GF-D8 (cell line): ENCODE measurements around the gene LSM4.
A peak's percentile ranks its signal among the peaks of the same experiment; 100 is the strongest.
"Not testable (repeated sequence)": the region's sequence is repeated elsewhere in the genome, so short reads cannot be mapped to it uniquely, and the experiment has no call there.

ENCODE experiments used
- DNase-seq: peaks from one replicate; lab custom pipeline; 2025; lab: John Stamatoyannopoulos, UW

The LSM4 gene

DNA sequence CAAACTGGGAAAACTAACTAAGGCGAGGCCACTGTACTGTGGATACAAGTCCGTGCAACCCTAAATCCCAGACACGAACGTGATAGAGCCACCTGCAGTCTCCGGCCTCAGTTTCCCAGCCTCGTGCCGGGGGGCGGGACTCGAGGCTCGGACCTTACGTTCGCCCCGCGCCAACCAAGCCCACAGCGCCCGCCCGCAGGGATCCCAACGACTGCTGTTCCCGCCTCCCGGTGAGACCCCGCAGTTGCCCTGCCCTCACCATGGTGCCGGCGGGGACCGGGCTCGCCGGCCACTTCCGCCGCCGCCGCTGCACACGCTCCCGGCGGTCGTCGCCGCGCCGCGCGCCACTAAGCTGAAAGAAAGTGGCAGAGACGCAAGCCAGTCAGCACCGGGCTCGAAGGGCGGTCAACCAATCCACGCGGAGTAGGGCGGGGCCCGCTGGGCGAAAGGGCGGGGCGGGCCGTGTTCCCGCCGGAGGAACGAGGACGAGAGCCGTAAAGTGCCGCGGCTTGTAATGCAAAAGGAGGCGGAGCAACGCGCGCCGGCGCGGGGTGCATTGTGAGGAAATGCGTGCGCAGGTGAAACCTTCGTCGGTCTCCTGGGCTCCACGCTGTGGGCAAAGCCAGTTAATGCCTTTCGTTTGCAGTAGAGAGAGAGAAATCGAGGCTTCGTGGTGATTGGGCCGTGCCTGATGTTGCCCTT is at the start of gene LSM4:
LSM4 (minus strand) TSS at position 318 of the 702 bp plus-strand sequence; CDS start at position 262, 56 bp downstream.
- DNase-seq: peak; percentile 96

DNA sequence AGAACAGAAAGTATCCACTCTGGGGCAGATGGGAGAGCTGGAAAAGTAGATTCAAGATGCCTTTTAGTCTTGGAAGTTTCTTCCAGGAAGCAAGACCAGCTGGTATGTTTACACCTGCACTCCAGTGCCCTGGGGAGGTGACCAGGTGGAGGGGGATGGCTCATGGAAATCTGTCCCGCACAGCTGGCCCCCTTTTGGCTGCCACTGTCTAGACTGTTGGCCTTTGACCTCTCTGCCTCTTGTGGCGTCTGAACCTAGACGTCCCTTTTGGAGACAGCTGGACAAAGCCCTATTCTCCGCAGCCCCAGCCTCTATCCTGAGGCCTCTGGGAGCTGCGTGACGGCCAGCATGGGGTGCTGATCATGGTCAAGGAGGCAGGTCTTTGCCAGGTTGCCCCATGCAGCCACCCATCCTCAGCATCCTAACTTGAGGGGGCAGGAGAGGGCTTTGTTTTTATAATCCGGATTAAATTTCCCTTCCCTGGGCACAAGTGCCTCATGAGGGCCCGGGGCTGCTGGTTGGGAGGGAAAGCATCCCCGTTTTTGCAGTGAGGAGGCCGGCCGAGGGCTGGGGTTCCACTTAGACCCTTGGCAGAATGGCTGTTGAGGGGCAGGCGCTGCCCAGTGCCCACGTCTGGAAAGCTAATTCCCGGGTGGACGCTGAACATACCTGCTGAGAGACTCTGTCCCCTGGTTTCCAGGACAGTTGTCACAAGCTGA is 45.8 kb upstream of the LSM4 start:
- DNase-seq: no peak

DNA sequence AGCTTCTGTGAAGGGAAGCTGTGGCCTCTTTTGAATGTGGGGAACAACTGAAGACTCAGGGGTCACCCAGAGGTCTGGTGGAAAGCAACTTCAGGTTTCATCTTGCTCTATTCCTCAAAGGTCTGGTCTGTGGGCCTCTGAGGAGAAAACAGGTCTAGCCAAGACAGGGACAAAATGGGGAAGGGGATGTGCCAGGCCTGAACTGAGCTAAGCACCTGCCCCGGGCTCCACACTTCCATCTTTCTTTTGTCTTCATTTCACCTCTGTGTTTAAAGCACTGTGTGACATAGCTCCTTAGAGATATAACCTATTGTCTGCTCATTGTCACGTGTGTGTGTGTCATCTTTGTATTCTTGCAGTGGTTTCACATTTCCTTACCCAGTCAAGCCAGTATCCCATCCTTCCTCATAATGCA is 43.2 kb upstream of the LSM4 start:
- no peak for DNase-seq

DNA sequence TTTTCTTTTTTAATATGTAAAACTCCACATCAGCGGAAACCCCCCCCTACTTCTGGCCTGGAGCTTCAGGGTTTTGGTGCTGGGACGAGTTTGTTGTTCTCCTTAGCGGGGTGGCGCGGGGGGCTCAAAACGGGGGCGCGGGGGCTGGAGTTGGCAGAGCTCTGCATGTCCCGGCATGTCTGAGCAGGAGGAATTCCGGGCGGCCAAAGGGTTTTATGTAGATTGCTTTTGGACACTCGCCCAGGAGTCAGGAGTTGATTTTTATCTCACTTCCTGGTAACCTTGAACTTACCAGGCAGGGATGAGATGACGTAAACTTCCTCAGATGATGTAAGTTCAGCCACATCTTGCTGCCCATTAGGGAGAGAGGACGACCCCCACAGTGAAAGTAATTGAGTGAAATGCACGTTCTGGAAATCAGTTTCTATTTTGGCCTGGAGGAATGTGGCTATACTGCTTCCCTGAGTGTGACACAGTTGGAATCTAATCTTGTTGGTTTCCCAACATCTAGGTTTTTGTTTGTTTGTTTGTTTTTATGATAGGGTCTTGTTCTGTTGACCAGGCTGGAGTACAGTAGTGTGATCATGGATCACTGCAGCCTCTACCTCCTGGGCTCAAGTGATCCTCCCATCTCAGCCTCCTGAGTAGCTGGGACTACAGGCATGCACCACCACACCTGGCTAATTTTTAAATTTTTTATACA is 42.1 kb upstream of the LSM4 start:
- peak; percentile 88 for DNase-seq

DNA sequence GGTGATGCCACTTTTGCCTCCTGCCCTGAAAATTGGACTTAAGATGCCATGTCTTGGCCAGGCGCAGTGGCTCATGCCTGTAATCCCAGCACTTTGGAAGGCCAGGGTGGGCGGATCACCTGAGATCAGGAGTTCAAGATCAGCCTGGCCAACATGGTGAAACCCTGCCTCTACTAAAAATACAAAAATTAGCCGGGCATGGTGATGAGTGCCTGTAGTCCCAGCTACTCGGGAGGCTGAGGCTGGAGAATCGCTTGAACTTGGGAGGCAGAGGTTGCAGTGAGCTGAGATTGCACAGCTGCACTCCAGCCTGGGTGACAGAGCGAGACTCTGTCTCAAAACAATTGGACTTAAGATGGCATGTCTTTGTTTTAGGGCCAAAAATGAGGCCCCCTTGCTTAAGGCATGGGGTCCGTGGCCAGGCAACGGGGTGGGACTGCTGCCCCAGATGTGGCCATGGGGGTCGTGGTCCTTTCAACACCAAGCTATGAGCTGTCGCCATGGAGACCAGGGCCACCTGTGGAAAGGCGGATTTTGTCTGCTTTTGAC is 41.5 kb upstream of the LSM4 start:
- not testable (repeated sequence) for DNase-seq

DNA sequence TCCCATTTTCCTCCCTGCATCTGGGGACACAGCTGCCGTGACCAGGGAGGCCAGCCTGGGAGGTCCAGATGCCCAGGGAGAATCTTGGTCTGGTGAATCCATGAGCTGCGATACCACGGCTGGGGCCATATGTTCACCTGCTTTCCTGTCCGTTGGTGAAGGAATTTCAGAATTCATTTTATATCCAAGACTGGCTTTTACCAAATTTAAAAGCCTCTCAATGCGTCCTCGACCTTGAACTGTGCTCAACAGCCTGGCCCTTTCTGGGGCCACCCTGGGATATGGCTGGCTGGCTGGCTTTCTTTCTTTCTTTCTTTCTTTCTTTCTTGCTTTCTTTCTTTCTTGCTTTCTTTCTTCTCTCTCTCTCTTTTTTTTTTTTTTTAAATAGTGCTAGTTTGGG is 40.9 kb upstream of the LSM4 start:
- DNase-seq: no peak

DNA sequence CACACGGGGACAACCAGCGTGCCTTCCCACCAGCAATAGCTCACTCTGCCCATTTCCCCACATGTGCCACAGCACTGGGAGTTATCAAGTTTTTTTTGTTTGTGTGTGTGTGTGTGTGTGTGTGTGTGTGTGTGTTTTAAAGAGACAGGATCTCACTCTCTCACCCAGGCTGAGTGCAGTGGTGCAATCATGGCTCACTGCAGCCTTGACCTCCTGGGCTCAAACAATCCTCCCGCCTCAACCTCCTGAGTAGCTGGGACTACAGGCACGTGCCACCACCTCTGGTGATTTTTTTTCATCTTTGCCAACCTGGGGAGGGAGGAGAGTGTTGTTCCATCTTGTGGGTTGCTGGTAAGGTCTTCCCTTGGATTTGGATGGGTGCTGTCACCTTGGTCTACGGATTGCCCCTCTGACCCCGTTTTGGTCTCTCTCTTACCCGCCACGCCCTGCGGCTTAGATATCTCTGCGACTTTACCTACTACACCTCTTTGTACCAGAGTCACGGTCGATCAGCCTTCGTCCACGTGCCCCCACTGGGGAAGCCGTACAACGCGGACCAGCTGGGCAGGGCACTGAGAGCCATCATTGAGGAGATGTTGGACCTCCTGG is 40.2 kb upstream of the LSM4 start:
- DNase-seq: no peak

DNA sequence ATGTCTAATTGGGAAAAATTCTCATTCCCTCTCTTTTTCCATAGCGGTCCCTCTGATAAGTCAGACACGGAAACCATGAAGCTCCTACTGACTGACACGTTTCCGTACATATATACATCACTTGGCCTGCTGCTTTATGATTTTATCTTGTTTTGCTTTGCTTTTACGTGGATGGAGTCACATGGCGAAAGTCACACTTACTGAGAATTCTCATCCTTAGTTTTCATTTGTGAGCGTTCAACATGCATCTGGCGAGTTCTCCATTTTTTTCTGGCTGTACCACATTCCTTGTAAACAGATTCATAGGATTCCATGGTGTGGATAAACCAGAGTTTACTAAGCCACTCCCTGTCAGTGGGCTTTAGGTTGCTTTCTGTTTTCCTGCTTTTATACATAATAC is 38.8 kb upstream of the LSM4 start:
- DNase-seq: no peak

DNA sequence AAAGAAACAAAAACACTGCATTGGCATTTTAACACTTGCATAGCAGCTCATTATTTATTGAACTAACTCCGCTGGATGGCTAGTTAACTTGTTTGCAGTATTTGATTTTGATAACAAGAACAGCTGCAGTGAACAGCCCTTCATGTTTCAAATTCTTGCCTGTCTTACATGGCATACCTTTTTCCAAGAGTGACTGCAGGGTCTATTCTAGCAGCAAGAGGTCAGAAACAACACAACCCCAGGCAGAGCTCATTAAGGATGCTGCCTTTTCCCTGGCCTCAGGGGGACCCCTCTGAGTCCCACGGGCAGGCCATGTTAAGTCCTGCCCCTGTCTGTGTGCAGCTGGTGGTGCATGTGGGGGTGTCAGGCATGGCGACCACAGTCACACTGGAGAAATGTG is 34.2 kb upstream of the LSM4 start:
- no peak for DNase-seq

DNA sequence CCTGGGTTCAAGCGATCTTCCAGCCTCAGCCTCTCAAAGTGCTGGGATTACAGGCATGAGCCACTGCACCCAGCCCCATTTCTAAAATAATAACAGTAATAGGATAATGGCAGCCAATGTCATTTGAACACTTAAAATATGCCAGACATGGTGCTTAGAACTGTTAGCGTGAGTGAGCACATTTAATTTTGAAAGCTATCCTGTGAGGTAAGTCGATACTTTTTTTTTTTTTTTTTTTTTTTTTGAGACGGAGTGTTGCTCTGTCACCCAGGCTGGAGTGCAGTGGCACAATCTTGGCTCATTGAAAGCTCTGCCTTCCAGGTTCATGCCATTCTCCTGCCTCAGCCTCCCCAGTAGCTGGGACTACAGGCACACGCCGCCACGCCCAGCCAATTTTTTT is 31.9 kb upstream of the LSM4 start:
- not testable (repeated sequence) for DNase-seq

DNA sequence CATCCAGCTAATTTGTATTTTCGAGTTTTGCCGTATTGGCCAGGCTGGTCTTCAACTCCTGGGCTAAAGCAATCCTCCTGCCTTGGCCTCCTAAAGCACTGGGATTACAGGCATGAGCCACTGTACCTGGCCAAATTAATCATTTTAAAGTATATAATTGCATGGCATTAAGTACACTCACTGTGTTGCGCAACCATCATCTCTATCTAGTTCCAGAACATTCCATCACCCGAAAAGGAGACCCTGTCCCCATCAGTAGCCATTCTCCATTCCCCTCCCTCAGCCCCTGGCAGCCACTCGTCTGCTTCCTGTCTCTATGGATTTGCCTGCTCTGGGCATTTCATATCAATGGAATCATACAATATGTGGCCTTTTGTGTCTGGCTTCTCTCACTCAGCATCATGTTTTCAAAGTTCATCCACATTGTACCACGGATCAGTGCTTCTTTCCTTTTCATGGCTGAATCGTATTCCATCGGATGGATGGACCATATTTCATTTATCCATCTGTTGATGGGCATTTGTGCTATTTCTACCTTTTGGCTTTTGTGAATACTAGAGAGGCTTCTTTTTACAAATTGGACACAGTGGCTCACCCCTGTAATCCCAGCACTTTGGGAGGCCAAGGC is 30.6 kb upstream of the LSM4 start:
- no peak for DNase-seq

DNA sequence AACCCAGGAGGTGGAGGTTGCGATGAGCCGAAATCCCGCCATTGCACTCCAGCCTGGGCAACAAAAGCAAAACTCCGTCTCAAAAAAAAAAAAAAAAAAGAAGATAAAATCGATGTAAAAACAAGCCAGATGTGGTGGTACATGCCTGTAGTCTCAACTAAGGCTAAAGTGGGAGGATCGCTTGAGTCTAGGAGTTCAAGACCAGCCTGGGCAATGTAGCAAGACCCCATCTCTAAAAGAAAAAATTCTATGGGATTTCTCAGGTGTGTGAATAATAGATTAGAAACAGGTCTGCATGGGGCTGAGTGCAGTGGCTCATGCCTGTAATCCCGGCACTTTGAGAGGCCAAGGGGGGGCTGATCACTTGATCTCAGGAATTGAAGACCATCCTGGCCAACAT is 28.7 kb upstream of the LSM4 start:
- DNase-seq: no peak

DNA sequence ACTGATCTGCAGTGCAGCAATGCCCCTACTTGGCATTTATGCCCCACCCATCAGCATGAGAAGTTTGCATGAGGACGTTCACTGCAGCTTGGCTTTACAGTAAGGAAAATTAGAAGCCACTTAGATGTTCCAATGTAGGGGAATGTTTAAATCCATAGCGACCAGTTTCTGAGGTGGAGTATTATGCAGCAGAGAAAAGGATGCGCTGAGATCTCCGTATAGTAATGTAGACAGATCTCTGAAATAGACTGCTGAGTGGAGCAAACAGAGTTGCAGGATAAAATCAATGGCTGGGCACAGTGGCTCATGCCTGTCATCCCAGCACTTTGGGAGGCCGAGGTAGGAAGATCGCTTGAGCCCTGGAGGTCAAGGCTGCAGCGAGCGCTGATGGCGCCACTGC is 27.6 kb upstream of the LSM4 start:
- DNase-seq: no peak

DNA sequence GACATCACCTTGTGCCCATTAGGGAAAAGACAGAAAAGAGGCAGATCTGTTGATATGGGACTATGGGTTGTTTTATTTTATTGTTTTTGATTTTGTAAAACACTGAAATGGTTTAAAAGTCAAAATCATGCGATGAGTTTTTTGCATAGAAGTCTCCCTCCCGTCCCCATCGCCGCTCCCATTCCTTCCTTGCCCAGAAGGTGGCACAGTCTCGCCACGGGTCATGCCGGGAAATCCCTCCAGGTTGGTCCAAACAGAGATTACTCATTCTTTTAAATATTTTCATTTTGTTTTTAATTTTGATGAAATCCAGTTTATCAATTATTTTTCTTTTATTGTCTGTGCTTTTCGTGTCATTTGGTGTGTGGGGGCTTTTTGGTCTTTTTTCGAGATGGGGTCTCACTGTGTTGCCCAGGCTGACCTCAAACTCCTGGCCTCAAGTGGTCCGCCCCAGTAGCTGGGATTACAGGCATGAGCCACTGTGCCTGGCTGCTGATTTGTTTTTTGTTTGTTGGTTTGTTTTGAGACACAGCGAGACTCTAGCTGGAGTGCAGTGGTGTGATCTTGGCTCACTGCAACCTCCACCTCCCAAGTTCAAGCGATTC is 26.8 kb upstream of the LSM4 start:
- no peak for DNase-seq

DNA sequence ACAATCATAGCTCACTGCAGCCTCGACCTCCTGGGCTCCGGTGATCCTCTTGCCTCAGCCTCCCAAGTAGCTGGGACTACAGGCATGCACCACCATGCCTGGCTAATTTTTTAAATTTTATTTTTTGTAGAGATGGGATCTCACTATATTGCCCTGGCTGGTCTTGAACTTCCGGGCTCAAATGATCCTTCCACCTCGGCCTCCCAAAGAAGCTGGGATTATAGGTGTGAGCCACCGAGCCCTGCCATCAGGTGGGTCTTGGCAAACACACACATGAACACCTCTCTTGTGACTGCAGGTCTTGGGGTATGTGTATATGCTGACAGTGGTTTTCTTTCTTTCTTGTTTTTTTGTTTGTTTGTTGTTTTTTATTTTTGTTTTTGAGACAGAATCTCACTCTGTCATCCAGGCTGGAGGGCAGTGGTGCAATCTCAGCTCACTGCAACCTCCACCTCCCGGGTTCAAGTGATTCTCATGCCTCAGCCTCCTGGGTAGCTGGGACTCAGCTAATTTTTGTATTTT is 26.0 kb upstream of the LSM4 start:
- not testable (repeated sequence) for DNase-seq

DNA sequence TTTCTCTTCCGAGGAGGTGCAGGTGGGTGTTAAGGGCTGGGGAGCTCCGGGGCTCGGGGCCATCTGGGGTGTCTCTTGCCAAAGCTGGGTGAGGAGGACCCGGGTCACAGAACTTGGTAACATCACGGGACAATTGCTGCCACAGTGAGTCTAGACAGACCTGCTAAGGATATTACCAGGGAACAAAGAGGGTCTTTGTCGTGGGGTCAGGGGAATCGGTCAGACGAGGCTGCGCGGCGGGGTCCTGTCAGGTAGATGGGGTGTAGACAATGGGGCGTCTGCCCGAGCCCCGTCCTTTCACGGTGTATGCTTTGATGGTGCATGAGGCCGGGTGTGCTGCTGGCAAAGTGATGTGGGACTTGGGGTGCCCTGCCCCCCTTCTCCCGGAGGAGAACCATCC is 25.3 kb upstream of the LSM4 start:
- DNase-seq: no peak

DNA sequence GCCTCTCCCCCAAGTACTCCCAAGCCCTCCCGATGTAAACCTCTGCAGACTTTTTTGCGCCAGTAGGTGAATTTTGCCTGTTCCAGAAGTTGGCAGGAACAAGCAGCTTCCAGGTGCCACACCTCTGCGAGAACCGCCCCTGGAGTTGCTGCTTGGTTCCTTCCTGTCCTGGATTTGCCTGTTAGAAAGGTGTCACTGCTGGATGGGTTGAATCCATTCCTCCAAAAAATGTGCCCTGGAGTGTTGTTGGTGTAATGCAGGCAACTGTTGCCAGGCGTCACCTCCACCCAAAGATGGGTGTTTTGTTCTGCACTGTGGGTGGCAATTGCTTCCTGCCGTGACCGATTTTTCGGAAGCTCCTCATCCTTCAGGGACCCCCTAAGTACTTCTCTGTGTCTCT is 23.2 kb upstream of the LSM4 start:
- DNase-seq: no peak

DNA sequence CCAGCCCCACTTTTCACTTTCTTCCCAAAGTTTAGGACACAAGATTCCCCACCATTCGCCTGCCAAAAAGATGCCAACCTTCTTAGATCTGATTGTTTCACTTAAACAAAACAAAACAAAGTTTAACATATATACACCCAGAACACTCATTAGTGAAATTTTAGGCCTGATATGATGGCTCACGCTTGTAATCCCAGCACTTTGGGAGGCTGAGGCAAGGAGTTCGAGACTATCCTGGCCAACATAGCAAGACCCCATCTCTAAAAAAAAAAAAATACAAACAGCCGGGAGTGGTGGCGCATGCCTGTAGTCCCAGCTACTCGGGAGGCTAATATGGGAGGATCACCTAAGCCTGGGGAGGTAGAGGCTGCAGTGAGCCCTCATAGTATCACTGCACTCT is 22.4 kb upstream of the LSM4 start:
- no peak for DNase-seq

DNA sequence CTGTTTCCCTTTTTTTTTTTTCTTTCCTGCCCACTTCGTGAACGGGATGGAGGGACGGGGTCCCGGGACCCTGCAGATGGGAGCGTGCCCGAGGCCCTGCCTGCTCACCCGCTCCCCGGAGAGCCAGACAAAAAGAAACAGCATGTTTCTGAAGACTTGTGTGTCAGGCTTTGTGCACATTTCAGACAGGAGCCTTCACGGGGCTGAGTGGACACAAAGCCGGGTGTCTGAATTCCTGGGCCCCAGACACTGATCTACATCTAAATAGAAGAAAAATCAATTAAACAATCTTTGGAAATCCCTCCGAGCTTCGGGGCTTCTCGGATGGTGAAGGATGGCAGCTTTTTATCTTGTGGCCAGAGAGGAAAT is 21.7 kb upstream of the LSM4 start:
- DNase-seq: no peak

DNA sequence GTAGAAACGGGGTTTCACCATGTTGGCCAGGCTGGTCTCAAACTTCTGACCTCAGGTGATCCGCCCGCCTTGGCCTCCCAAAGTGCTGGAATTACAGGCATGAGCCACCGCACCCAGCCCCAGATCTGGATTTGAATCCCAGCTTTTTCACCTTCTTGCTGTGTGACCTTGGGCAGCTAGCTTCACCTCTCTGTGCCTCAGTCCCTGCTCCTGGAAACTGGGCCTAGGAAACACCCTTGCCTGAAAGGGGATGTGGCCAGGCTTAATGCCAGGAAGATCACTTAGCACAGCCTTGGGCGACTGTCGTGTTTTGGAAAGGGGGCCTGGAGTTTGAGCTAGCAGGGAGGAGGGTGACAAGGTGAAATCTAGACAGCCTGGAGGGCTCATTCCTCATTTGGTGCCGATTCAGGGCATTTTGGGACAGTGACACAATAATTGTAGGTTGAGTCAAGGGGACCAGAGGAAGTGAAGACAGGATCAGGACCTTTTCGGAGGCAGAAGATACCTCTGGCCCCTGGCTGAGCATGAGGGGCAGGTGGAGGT is 19.3 kb upstream of the LSM4 start:
- no peak for DNase-seq
